HG02840 (cell line): ENCODE data around the gene ANKMY1.
A peak's percentile ranks its signal among the peaks of the same experiment; 100 is the strongest.
"Not testable (repeated sequence)": the region's sequence is repeated elsewhere in the genome, so short reads cannot be mapped to it uniquely, and the experiment has no call there.

Experiments used
- ATAC-seq: cut with Tn5 transposase; IDR thresholded peaks from one replicate; pipeline ENCODE4 v1.9.1; 2021; ENCODE audit warnings: mild to moderate bottlenecking, moderate library complexity, moderate number of reproducible peaks; ENCODE audit not compliant: unreplicated experiment, low FRiP score

Gene ANKMY1

GRCh38 chr2:240569998-240570530 lies 12.3 kb upstream of the ANKMY1 start:
- no peak for ATAC-seq

DNA sequence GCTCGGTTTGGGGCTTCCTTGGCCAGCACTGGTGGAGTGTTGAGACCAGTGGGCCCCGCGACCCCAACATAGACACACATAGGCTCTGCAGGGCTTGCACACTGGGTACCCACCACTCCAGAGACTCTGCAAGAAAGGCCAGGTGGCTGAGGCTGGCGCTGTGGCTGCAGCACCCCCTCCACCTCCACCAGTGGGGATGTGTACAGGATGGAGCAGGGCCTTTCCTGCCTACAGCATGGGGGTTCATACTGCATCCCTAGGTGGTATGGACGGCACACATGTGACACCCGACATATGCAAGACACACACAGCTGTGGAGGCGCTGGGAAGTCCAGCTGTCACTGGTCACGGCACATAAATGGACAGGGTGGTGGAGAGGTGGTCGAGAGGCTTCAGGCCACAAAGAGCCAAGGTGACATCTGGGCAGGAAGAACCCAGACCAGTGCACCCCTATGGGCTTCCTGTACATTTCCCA lies 11.8 kb upstream of the ANKMY1 start:
- ATAC-seq = no peak

GRCh38 chr2:240568678-240569522 lies 11.1 kb upstream of the ANKMY1 start:
- no peak for ATAC-seq

DNA sequence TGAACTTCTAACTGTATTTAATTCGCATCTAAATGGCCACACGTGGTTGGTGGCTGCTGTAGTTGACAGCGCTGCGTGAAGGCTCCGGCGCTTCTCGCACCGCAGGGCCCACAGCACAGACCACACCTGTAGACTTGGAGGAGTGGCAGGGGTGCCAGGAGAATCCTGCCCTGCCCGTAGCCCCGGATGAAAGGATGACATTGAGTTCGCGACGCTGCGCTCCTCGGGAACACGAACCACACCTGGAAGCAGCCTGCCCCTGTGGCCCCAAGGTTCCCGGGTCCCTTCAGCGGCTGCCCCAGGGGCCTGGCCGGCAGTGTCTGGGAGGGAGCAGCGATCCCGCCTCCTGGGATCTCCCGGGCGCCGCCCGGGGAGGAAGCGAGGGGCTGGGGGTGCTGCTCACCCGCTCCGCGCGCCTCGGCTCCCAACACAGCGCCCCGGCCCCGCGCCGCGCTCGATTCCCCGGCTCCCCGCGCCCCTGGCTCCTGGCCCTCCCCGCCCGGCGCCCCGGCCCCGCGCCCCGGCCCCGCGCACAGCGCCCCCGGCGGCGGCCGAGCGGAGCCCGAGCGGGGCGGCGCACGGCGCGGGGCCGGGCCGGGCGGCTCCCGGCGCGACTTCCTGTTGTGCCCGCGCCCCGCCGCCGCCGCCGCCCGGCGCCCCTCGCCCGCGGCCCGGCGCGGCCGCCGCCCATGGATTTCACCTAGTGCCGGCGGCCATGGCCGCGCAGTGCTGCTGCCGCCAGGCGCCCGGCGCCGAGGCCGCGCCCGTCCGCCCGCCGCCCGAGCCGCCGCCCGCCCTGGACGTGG lies 10.3 kb upstream of the ANKMY1 start, which contains the start of gene RNPEPL1:
Gene RNPEPL1, plus strand, starts transcription at position 613 of the 806 bp plus-strand sequence. Its CDS starts 103 bp downstream, at position 716.
- no peak for ATAC-seq

DNA sequence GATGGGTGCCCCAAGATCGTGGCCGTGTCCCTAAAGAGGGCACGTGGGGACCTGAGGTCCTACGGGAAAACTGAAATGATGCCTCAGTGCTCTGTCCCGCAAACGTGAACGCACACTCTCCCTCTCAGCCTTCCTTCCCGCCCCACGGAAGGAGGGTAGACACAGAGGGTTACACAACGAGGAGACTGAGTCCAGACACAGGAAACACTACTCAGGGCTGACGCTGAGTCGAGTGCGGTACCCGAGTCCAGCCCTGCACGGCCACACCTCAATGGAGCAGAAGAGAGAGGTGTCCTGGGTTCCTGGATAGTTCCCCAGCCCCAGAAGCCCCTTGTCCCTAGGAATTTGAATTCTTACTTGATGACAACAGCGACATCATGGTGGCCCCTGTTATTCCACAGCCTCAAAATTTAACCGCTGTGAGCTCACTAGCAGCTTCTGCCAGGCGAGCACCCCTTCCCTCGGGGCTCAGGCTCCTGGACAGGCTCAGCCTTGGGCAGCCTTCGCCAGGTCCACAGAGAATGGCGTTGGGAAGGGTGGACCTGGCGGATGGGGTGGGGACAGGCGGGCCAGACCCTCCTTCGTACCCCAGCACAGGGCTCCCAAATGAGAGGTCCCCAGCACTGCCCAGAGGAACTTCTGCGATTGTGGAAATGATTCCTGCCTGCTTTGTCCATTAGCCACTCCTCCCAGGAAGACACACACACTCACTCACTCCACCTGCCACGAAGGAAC lies 9.5 kb upstream of the ANKMY1 start:
- ATAC-seq = no peak

DNA sequence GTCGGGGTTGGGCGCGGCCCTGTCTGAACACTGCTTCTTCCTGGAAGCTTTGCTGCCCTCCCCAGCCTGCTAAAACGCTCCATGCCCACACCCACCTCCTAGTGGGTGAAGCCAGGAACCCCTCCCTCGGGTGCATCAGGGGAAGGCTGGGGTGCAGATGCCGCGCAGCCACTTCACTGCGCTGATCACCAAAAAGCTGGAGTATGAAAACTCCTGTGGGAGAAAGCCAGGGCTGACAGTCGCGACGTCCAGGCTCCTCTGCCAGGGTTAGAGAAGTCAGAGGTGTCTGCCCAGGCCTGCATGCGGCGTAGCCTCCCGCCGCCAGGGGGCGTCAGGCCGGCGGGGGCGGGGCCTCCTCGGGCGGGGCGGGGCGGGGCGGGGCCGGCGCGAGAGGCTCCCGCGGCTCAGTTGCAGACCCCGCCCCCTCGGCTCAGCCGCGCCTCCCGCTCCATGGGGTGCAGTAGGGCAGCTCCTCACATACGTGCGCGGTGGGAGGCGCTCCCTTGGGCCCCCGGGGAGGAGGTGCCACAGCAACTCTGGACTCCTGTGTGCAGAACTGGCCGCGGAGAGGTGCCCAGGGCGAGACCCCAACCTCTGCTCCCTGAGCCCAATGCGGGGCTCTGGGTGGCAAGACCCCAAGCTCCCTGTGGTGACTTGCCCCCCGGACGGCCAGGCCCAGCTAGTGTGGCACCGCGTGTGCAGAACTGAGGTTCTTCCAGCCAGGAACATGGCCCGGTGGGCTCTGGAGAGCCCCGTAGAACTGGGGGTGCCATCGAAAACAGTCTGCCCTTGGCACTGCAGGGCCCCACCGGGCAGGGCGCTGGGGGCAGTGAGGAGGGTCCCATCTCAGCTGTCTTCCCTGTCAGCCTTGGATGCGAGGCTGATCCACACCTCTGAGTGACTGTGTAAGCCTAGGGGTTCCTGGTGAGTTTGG lies 8.7 kb upstream of the ANKMY1 start:
- ATAC-seq = peak; percentile 40

- ATAC-seq = peak; percentile 29
Observed at GRCh38 chr2:240565333-240566202, 7.8 kb upstream of the ANKMY1 start.

DNA sequence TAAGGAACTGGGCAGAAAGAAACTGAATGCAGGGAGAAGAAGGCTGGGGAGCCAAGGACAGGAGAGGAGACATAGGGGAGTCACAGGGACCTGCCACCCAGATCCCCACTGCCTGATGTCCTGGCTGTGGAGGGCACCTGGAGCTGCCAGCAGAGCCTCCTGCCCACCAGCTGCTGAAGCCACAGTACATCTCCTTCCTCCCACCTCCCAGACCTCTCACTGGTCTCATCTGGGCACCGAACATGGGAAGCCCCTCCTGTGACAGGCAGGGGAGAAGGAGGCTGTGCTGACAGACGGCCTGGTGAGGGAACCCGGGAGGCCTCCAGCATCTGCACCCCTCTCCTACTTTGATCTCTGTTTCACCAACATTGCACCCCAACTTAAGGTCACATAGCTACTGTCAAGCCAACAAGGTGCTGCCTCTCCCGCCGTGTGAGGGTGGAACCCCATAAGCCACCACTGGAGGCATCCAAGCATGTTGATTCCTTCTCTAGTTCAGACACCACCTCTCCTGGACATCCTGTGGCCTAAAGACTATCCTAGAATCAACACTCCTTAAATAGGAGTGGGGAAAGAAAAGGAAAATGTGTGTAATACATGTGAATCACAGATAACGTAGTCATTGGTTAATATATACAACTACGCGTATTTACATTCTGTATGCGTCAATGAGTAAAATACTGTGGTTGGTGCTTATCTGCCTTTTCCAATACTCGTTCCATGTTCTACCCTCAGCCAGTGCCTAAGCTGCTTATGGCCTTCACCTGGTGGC lies 7.0 kb upstream of the ANKMY1 start:
- ATAC-seq = no peak

DNA sequence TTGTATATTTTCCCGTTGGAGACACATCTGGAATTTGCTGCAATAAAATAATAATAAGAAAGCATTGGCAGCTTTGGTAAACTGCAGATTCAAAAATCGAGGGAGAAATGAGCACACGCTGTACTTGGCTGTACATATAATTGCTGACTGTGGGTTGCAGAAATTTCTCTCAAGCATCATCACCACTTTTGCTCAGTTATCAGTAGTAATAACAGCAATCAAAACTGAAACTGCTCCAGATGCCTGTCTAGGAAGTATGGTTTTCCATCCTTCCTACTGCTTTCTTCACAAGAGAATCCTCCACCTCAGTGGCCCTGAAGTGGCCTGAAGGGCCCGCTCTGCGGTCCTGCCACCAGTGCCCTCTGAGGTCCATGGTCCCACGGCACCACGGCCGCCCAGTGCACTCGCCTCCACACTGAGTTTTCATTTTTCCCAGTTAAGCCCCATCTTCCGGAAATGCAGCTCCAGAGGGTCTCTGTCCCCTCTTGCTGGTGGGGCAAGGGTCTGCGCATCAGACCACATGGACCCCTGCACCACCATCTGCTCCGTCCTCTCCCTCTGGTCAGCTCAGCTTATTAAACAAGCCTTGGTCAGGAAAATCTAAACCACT lies 6.3 kb upstream of the ANKMY1 start:
- ATAC-seq = no peak

DNA sequence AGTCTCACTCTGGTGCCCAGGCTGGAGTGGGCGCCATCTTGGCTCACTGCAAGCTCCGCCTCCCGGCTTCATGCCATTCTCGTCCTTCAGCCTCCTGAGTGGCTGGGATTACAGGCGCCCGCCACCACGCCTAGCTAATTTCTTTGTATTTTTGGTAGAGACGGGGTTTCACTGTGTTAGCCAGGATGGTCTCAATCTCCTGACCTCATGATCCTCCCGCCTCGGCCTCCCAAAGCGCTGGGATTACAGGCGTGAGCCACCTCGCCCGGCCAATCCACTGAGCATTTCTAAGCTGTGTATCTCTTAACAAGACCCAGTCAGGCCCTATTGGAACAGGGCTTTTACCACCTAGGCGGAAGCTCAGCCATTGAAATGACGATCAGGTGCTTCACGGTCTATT lies 5.4 kb upstream of the ANKMY1 start:
- ATAC-seq = not testable (repeated sequence)

DNA sequence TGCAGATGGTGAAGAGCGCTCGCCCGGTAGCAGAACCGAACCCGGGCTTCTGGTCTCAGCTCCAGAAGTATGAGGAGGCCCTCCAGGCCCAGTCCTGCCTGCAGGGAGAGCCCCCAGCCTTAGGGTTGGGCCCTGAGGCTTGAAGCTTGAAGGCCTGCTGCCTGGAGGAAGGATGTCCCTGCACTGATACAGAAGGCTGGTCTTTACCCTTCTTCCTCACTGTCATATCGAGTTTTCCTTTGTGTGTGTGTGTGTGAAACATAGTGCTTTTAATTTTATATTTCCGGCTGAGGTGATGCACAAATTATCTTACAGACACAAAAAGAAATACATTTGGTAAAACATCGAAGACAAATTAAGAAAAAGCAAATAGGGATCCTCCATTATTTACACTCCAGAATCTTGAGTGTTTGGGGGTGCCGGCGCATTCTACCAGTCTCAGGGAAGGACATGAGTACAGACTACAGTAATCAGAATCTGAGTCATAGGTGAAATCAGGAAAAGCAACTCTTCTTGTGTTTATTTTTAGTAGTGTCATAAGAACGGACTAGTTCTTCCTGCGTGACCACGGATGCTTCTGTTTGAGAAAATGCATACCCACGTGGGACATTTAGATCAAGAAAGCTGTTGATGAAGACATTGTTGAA lies 3.7 kb upstream of the ANKMY1 start:
- ATAC-seq = peak; percentile 9

DNA sequence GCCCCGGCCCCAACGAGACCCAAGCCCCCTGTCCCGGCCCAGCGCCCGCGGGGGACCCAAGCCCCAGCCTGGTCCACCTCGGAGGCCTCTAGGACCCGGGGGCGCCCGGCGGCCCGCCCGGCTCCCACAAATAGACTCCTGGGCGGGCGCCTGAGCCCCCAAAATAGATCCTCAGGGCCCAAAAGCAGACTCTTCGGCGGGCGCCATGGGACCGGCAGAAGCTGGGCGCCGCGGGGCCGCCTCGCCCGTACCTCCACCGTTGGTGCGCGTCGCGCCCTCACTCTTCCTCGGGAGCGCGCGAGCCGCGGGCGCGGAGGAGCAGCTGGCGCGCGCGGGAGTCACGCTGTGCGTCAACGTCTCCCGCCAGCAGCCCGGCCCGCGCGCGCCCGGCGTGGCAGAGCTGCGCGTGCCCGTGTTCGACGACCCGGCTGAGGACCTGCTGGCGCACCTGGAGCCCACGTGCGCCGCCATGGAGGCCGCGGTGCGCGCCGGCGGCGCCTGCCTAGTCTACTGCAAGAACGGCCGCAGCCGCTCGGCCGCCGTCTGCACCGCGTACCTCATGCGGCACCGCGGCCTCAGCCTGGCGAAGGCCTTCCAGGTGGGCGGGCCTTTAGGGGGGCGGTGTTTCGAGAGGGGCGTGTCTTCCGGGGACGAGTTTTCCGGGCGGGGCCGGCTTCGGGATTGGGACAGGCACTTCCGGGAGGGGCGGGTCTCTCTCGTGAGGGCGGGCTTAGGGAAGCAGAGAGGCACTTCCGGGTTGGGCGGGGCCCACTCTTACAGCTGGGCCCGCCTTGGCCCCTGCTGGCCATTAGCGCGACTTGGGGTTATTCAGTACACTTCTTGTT lies 2.9 kb upstream of the ANKMY1 start:
- peak; percentile 54 for ATAC-seq

GRCh38 chr2:240560084-240560479 lies 2.3 kb upstream of the ANKMY1 start, which contains the start of gene DUSP28:
Gene DUSP28, plus strand, starts transcription at chr2:240560357. Its CDS starts 328 bp downstream, at chr2:240560685.
- ATAC-seq = peak; percentile 47

DNA sequence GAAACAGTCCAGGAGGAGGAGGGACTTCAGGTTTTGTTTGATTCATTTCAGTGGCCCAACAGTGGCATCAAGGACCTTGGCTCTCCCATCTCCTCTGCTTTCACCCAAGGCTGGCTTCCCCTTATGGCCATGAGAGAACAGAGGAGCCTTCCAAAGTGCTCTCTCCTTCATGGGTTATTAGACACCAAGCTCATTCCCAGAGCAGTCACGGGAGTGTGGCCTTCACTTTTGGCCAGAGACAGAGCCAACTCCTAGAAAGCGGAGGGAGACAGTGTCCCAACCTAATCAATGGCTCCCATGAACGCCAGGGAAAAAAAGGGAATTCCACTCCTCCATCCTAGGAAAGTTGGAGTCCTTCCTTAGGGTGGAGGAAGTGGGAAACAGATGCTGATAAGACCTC lies 1.5 kb upstream of the ANKMY1 start:
- no peak for ATAC-seq

GRCh38 chr2:240558236-240558761 lies 511 bp upstream of the ANKMY1 start:
- ATAC-seq = no peak
